ENCODE measurements around the gene OR6S1. TPM values are rescaled to one million over a fixed set of nuclear protein-coding genes. Genes with fewer than 3 reads are reported as not detected.
"Not testable (repeated sequence)": the region's sequence is repeated elsewhere in the genome, so short reads cannot be mapped to it uniquely, and the experiment has no call there.

Gene OR6S1
- total RNA-seq, 2 experiments from 2014 or later = not detected

GRCh38 chr14:20644520-20644919, 3.0 kb upstream of the OR6S1 start:
- no peak overlapping the region for H3K4me3 ChIP-seq (ENCODE audit: low read depth, low read length, poor library complexity, severe bottlenecking)
- no peak overlapping the region for H3K4me2 ChIP-seq (ENCODE audit: low read length)
- no peaks in the 10 kb centered on the region for H3K79me2 ChIP-seq (ENCODE audit: insufficient read depth, low read depth, low read length)
- no peaks in the 10 kb centered on the region for H3K9me2 ChIP-seq (ENCODE audit: insufficient read depth, low read length)
- TF ChIP-seq, protein P1, sequence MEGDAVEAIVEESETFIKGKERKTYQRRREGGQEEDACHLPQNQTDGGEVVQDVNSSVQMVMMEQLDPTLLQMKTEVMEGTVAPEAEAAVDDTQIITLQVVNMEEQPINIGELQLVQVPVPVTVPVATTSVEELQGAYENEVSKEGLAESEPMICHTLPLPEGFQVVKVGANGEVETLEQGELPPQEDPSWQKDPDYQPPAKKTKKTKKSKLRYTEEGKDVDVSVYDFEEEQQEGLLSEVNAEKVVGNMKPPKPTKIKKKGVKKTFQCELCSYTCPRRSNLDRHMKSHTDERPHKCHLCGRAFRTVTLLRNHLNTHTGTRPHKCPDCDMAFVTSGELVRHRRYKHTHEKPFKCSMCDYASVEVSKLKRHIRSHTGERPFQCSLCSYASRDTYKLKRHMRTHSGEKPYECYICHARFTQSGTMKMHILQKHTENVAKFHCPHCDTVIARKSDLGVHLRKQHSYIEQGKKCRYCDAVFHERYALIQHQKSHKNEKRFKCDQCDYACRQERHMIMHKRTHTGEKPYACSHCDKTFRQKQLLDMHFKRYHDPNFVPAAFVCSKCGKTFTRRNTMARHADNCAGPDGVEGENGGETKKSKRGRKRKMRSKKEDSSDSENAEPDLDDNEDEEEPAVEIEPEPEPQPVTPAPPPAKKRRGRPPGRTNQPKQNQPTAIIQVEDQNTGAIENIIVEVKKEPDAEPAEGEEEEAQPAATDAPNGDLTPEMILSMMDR (conservative IDR thresholded peaks at IDR 0.05; ENCODE audit: low read length) = no peak
- TF ChIP-seq EZH2phosphoT487 (IDR thresholded peaks at IDR 0.05; ENCODE audit: borderline replicate concordance, low read depth, low read length) = no peak
- no peaks in the 10 kb centered on the region for H3K9me3 ChIP-seq (ENCODE audit: low read length)
- BruUV-seq (replicated peaks) = no TSS peak
- ChIA-PET POLR2A (no interaction called here), CTCF (ENCODE audit: unreplicated experiment) (no interaction called here)
- H4K20me1 ChIP-seq (ENCODE audit: insufficient read depth, low read length) = no peaks in the 10 kb centered on the region
- H3K4me1 ChIP-seq (ENCODE audit: insufficient read depth, low read length, poor library complexity, severe bottlenecking) = no peaks in the 10 kb centered on the region
- DNase-seq (ENCODE audit: low spot score) = no peak
- no peak overlapping the region for H3K27ac ChIP-seq (ENCODE audit: low read depth, low read length, poor library complexity, severe bottlenecking)
- no peaks in the 10 kb centered on the region for H3K36me3 ChIP-seq (ENCODE audit: insufficient read depth, low read length)
- H2AFZ ChIP-seq (ENCODE audit: low read length) = no peak overlapping the region
- intact Hi-C loops (cut with micrococcal nuclease; ENCODE audit: unreplicated experiment) = no loop called here

- H3K36me3 ChIP-seq (ENCODE audit: insufficient read depth, low read length); H3K4me2 ChIP-seq (ENCODE audit: low read length); intact Hi-C loops (cut with micrococcal nuclease; ENCODE audit: unreplicated experiment); H3K9me3 ChIP-seq (ENCODE audit: low read length); CTCF ChIA-PET (ENCODE audit: unreplicated experiment); H3K4me3 ChIP-seq (ENCODE audit: low read depth, low read length, poor library complexity, severe bottlenecking); H4K20me1 ChIP-seq (ENCODE audit: insufficient read depth, low read length); H3K4me1 ChIP-seq (ENCODE audit: insufficient read depth, low read length, poor library complexity, severe bottlenecking); BruUV-seq (replicated peaks); H2AFZ ChIP-seq (ENCODE audit: low read length); DNase-seq (ENCODE audit: low spot score); H3K79me2 ChIP-seq (ENCODE audit: insufficient read depth, low read depth, low read length); H3K27ac ChIP-seq (ENCODE audit: low read depth, low read length, poor library complexity, severe bottlenecking); H3K9me2 ChIP-seq (ENCODE audit: insufficient read depth, low read length): not testable (repeated sequence)
- POLR2A ChIA-PET = interaction anchor here (0.5 kb wide), 1 partner anchor 11 kb away, joined by 3 read pairs; no protein-coding TSS in a partner anchor
Observed at GRCh38 chr14:20642755-20643154, 1.3 kb upstream of the OR6S1 start.

- intact Hi-C loops (cut with micrococcal nuclease; ENCODE audit: unreplicated experiment) = no loop called here
- no TSS peak for BruUV-seq (replicated peaks)
- no peaks in the 10 kb centered on the region for H3K36me3 ChIP-seq (ENCODE audit: insufficient read depth, low read length)
- ChIA-PET POLR2A (no interaction called here), CTCF (ENCODE audit: unreplicated experiment) (no interaction called here)
- no peaks in the 10 kb centered on the region for H3K4me1 ChIP-seq (ENCODE audit: insufficient read depth, low read length, poor library complexity, severe bottlenecking)
- no peaks in the 10 kb centered on the region for H3K9me2 ChIP-seq (ENCODE audit: insufficient read depth, low read length)
- no peaks in the 10 kb centered on the region for H3K79me2 ChIP-seq (ENCODE audit: insufficient read depth, low read depth, low read length)
- no peaks in the 10 kb centered on the region for H3K9me3 ChIP-seq (ENCODE audit: low read length)
- no peak overlapping the region for H3K4me3 ChIP-seq (ENCODE audit: low read depth, low read length, poor library complexity, severe bottlenecking)
- no peak for DNase-seq (ENCODE audit: low spot score)
- H4K20me1 ChIP-seq (ENCODE audit: insufficient read depth, low read length) = no peaks in the 10 kb centered on the region
- TF ChIP-seq EZH2phosphoT487 (IDR thresholded peaks at IDR 0.05; ENCODE audit: borderline replicate concordance, low read depth, low read length) = no peak
- TF ChIP-seq, protein P1 (conservative IDR thresholded peaks at IDR 0.05; ENCODE audit: low read length) = no peak
- no peak overlapping the region for H2AFZ ChIP-seq (ENCODE audit: low read length)
- H3K4me2 ChIP-seq (ENCODE audit: low read length) = no peak overlapping the region
- H3K27ac ChIP-seq (ENCODE audit: low read depth, low read length, poor library complexity, severe bottlenecking) = no peak overlapping the region
Observed at GRCh38 chr14:20642182-20642581, 691 bp upstream of the OR6S1 start.
